B cell (primary cell): ENCODE results near the gene MBD3. TPM values are rescaled to one million over a fixed set of nuclear protein-coding genes. Genes with fewer than 3 reads are reported as not detected.
"Not testable (repeated sequence)": the region's sequence is repeated elsewhere in the genome, so short reads cannot be mapped to it uniquely, and the experiment has no call there.

Source experiments
- ATAC-seq: fragments of 200-7000 bp; cut with Tn5 transposase; one replicate; pipeline ENCODE4 v1.10.0; 2021; ENCODE audit warnings: low read depth, mild to moderate bottlenecking, moderate number of reproducible peaks, moderate library complexity
- CTCF ChIA-PET: fragments of 350-600 bp; sonication (Branson Sonifier 250); formaldehyde crosslinking; loops from one replicate; lab custom pipeline; 2021; ENCODE audit warnings: antibody characterized with exemption, inconsistent platforms; lab: Charles Lee
- POLR2A ChIA-PET: fragments of 350-600 bp; sonication (Branson Sonifier 250); formaldehyde crosslinking; loops from one replicate; lab custom pipeline; 2021; ENCODE audit warnings: antibody characterized with exemption; lab: Charles Lee
- DNase-seq: peaks from one replicate; pipeline ENCODE4 v3.0.0; 2013
- H2AFZ ChIP-seq: 2 replicates; pipeline ENCODE4 v1.6.1; 2012; ENCODE audit warnings: mild to moderate bottlenecking, low read depth, low read length; ENCODE audit not compliant: insufficient read depth, poor library complexity, severe bottlenecking
- H3K27ac ChIP-seq, 2 donors: 1 replicate in 1 of 2; 2 replicates in 1 of 2; pipeline ENCODE4 v1.5.1; 2012 to 2013; ENCODE audit warnings: low read length in 2 of 2, mild to moderate bottlenecking in 2 of 2, moderate library complexity in 1 of 2
- H3K27me3 ChIP-seq, 4 experiments: fragments of 200-600 bp in 1 of 4; sonication (generic) in 1 of 4; replicated peaks in 1 of 4; 1 replicate in 2 of 4; 2 replicates in 2 of 4; pipeline versions ENCODE4 v1.6.1 to v1.7.0; 2013 to 2016; ENCODE audit warnings: low read length in 3 of 4, mild to moderate bottlenecking in 2 of 4, mixed read lengths in 1 of 4, moderate library complexity in 1 of 4; ENCODE audit not compliant: insufficient read depth in 4 of 4, control insufficient read depth in 3 of 4; ENCODE audit errors: control extremely low read depth in 1 of 4
- H3K36me3 ChIP-seq, 2 experiments: replicated peaks in 1 of 2; 1 replicate in 1 of 2; 2 replicates in 1 of 2; pipeline versions ENCODE4 v1.6.1 to v1.7.1; 2013; ENCODE audit warnings: low read length in 1 of 2; ENCODE audit not compliant: insufficient read depth in 2 of 2, control insufficient read depth in 1 of 2; ENCODE audit errors: control extremely low read depth in 1 of 2, extremely low read depth in 1 of 2
- H3K4me1 ChIP-seq, 2 donors: fragments of 200-600 bp in 1 of 2; sonication (generic) in 1 of 2; 1 replicate in 1 of 2; 2 replicates in 1 of 2; pipeline versions ENCODE4 v1.5.1 to v1.6.1; 2013 to 2017; ENCODE audit warnings: low read length in 2 of 2; ENCODE audit not compliant: control insufficient read depth in 2 of 2, insufficient read depth in 2 of 2
- H3K4me2 ChIP-seq: replicated peaks from 2 replicates; pipeline ENCODE3; 2012; ENCODE audit warnings: mild to moderate bottlenecking, low read depth, low read length; ENCODE audit not compliant: poor library complexity, severe bottlenecking
- H3K4me3 ChIP-seq, 5 experiments: fragments of 200-600 bp in 1 of 5; sonication (generic) in 1 of 5; 1 replicate in 3 of 5; 2 replicates in 2 of 5; pipeline versions ENCODE4 v1.5.1 to v1.7.0; 2011 to 2016; ENCODE audit warnings: low read length in 4 of 5, mild to moderate bottlenecking in 4 of 5, low read depth in 2 of 5, control low read depth in 1 of 5, moderate library complexity in 1 of 5; ENCODE audit not compliant: insufficient read depth in 1 of 5; ENCODE audit errors: control extremely low read depth in 1 of 5, extremely low read depth in 1 of 5
- H3K79me2 ChIP-seq: fragments of 200-600 bp; sonication (generic); one replicate; pipeline ENCODE4 v1.6.0; 2016; ENCODE audit warnings: low read length; ENCODE audit not compliant: control insufficient read depth, insufficient read depth
- H3K9ac ChIP-seq: fragments of 200-600 bp; sonication (generic); 2 replicates; pipeline ENCODE4 v1.6.1; 2017; ENCODE audit warnings: mild to moderate bottlenecking, low read length, moderate library complexity
- H3K9me3 ChIP-seq, 3 donors: one replicate each; pipeline versions ENCODE4 v1.6.1 to v1.7.1; 2013; ENCODE audit warnings: low read length in 2 of 3; ENCODE audit not compliant: control insufficient read depth in 2 of 3, insufficient read depth in 1 of 3; ENCODE audit errors: control extremely low read depth in 1 of 3
- H4K20me1 ChIP-seq: 2 replicates; pipeline ENCODE4 v1.6.0; 2012; ENCODE audit warnings: mild to moderate bottlenecking, low read length; ENCODE audit not compliant: insufficient read depth, control insufficient read depth, poor library complexity, severe bottlenecking
- H3K27ac Mint-ChIP-seq: one replicate; pipeline ENCODE4 v1.8.0; 2021; ENCODE audit warnings: mixed read lengths
- H3K27me3 Mint-ChIP-seq: one replicate; pipeline ENCODE4 v1.8.0; 2021; ENCODE audit warnings: mixed read lengths
- H3K4me1 Mint-ChIP-seq: one replicate; pipeline ENCODE4 v1.8.0; 2021; ENCODE audit warnings: mixed read lengths
- H3K4me3 Mint-ChIP-seq: one replicate; pipeline ENCODE4 v1.8.0; 2021; ENCODE audit warnings: mixed read lengths
- H3K9me3 Mint-ChIP-seq: one replicate; pipeline ENCODE4 v1.8.0; 2022; ENCODE audit warnings: mixed read lengths; ENCODE audit not compliant: insufficient read depth
- EZH2 ChIP-seq: IDR thresholded peaks from 2 replicates; pipeline ENCODE4 v1.6.1; 2012; ENCODE audit warnings: borderline replicate concordance, low read depth, mild to moderate bottlenecking, moderate library complexity, low read length; ENCODE audit not compliant: insufficient read depth, poor library complexity, severe bottlenecking
- WGBS: methylation state at CpG from one replicate; pipeline ENCODE4 v1.1.5; 2013; ENCODE audit warnings: missing lambda C conversion rate; ENCODE audit not compliant: insufficient coverage; 5-methylcytosine and 5-hydroxymethylcytosine counted together
- intact Hi-C: fragments of 100-400 bp; cut with micrococcal nuclease; formaldehyde crosslinking; loops from one replicate; pipeline ENCODE4 v1.10.0; 2022
- polyA minus RNA-seq: library from RNA; depleted of rRNA, polyadenylated mRNA; stranded (reverse); fragments of >200 nt; gene quantifications from 2 replicates; pipeline ENCODE4 v1.2.3, GENCODE V29; 2012
- polyA plus RNA-seq: library from polyadenylated mRNA; depleted of rRNA; stranded (reverse); fragments of >200 nt; gene quantifications from 2 replicates; pipeline ENCODE4 v1.2.3, GENCODE V29; 2012
- total RNA-seq, 2 donors: library from RNA; stranded (reverse); fragments of 120-200 nt in 1 of 2; gene quantifications; 1 replicate in 1 of 2; 2 replicates in 1 of 2; pipeline versions ENCODE4 v1.2.3 to v1.2.4, GENCODE V29; 2013 to 2022
- TF ChIP-seq, protein P1 (sequence below): fragments of 200-600 bp; IDR thresholded peaks from one replicate; pipeline ENCODE4 v1.8.0; 2022; ENCODE audit warnings: antibody characterized with exemption, mild to moderate bottlenecking

The MBD3 gene, protein sequence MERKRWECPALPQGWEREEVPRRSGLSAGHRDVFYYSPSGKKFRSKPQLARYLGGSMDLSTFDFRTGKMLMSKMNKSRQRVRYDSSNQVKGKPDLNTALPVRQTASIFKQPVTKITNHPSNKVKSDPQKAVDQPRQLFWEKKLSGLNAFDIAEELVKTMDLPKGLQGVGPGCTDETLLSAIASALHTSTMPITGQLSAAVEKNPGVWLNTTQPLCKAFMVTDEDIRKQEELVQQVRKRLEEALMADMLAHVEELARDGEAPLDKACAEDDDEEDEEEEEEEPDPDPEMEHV
- total RNA-seq (84.6 and 87.6 TPM in 2 replicates), polyA plus RNA-seq (48.1 and 60.7 TPM in 2 replicates), polyA minus RNA-seq (59.2 and 72.6 TPM in 2 replicates)
- total RNA-seq (2013): 42.2 TPM

DNA sequence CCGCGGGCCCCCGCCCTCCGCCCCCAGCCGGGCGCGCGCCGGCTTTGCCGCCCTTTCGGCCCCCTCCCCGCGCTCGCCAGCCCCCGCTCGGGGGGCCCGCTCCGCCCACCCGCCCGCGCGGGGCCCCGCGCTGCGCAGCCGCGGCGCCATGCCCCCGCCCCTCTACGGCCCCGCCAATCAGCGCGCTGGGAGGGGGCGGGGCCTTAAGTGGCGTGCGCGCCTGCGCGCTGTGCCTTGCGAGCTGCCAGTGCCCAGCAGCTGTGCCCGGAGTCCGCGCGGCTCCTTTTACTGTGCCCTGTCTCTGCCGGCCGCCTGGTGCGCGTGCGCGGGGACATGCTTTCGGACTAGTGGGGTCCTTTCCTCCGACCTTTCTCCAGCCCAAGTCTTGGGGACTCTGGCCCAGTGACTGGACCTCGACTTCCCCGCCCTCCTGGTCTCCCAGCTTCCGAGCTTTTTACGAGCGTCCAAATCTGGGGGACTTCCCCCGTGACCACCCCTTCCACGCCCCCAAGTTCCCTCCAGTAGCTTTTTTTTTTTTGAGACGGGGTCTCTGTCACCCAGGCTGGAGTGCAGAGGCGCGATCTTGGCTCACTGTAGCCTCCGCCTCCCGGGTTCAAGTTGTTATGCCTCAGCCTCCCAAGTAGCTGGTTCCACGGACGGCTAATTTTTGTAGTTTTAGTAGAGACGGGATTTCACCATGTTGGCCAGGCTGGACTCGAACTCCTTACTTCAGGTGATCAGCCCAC is at the start of gene MBD3:
Gene MBD3 (minus strand): TSS at position 111 of the 746 bp plus-strand sequence. CDS start 234 bp downstream, outside the sequence.
- CTCF ChIA-PET: interaction anchor here (0.6 to 2.5 kb wide), 7 partner anchors 13 to 233 kb away, joined by 3 to 18 read pairs (median 5); partner anchors contain the start of gene UQCR11
- Histone ChIP-seq H3K4me2 (peak within 1 kb of the TSS; percentile 100), H3K36me3 (peaks cover 4 to 12% of the 10 kb centered on the region in 2 experiments), H2AFZ (peak within 1 kb of the TSS; percentile 89), H3K4me3 (peak within 1 kb of the TSS; percentile 36 to 90 (median 80)), H3K27ac (peak within 1 kb of the TSS; percentile 84 to 89), H3K79me2 (peaks cover 43% of the 10 kb centered on the region), H3K27me3 (no peaks in the 10 kb centered on the region), H3K9ac (peak within 1 kb of the TSS; percentile 87), H3K4me1 (peaks cover 17 to 34% of the 10 kb centered on the region in 2 donors), H4K20me1 (peaks cover 30% of the 10 kb centered on the region), H3K9me3 (no peaks in the 10 kb centered on the region)
- DNase-seq (peak; percentile 93), ATAC-seq (peak; percentile 87)
- no peak for TF ChIP-seq EZH2
- TF ChIP-seq, protein P1, sequence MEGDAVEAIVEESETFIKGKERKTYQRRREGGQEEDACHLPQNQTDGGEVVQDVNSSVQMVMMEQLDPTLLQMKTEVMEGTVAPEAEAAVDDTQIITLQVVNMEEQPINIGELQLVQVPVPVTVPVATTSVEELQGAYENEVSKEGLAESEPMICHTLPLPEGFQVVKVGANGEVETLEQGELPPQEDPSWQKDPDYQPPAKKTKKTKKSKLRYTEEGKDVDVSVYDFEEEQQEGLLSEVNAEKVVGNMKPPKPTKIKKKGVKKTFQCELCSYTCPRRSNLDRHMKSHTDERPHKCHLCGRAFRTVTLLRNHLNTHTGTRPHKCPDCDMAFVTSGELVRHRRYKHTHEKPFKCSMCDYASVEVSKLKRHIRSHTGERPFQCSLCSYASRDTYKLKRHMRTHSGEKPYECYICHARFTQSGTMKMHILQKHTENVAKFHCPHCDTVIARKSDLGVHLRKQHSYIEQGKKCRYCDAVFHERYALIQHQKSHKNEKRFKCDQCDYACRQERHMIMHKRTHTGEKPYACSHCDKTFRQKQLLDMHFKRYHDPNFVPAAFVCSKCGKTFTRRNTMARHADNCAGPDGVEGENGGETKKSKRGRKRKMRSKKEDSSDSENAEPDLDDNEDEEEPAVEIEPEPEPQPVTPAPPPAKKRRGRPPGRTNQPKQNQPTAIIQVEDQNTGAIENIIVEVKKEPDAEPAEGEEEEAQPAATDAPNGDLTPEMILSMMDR: no peak
- Mint-ChIP-seq H3K9me3 (no peaks in the 10 kb centered on the region), H3K4me1 (peaks cover 29% of the 10 kb centered on the region), H3K27ac (peak within 1 kb of the TSS; percentile 89), H3K4me3 (peak within 1 kb of the TSS; percentile 93), H3K27me3 (no peaks in the 10 kb centered on the region)
- intact Hi-C loops: loop anchor here (1.0 kb wide), 4 partner anchors 12 to 103 kb away; partner anchors contain the start of genes MEX3D, PCSK4 and UQCR11
- POLR2A ChIA-PET: interaction anchor here (0.5 to 1.6 kb wide), 12 partner anchors 11 to 233 kb away, joined by 3 to 18 read pairs (median 4); partner anchors contain the start of genes TCF3 and UQCR11
- WGBS: 2% methylated on average over 65 of the region's 68 CpGs

DNA sequence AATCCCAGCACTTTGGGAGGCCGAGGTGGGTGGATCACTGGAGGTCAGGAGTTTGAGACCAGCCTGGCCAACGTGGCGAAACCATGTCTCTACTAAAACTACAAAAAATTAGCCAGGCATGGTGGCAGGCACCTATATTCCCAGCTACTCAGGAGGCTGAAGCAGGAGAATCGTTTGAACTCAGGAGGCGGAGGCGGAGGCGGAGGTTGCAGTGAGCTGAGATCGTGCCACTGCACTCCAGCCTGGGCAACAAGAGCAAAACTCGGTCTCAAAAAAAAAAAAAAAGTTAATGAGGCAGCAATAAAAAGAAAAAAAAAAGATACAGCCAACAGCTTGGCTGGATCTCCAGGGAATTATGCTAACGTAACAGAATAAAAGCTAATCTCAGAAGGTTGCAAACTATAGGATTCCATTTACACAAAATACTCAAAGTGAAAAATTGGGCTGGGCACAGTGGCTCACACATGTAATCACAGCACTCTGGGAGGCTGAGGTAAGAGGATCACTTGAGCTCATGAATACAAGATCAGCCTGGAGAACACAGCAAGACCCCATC is 48.3 kb upstream of the MBD3 start:
- peak overlapping the region; percentile 46 for H3K27ac Mint-ChIP-seq
- H3K9me3 Mint-ChIP-seq, H3K27ac ChIP-seq, H2AFZ ChIP-seq, H3K4me3 ChIP-seq, intact Hi-C loops, H3K27me3 Mint-ChIP-seq, H3K4me1 ChIP-seq, H3K9ac ChIP-seq, ATAC-seq, H3K4me3 Mint-ChIP-seq, DNase-seq, H3K9me3 ChIP-seq, H3K4me2 ChIP-seq, H3K4me1 Mint-ChIP-seq, H3K27me3 ChIP-seq: not testable (repeated sequence)
- Histone ChIP-seq H3K79me2 (peaks cover 71% of the 10 kb centered on the region), H4K20me1 (peaks cover 89% of the 10 kb centered on the region), H3K36me3 (peaks cover 1 to 70% of the 10 kb centered on the region in 2 experiments)
- POLR2A ChIA-PET: interaction anchor here (0.6 to 1.5 kb wide), 6 partner anchors 12 to 1581 kb away, joined by 3 to 5 read pairs (median 4); no protein-coding TSS in a partner anchor
- CTCF ChIA-PET: interaction anchor here (0.5 to 2.2 kb wide), 8 partner anchors 22 to 778 kb away, joined by 3 to 15 read pairs (median 4); no protein-coding TSS in a partner anchor
- WGBS: 100% methylated on average over 6 of the region's 10 CpGs
